T-helper 22 cell (primary cell): ENCODE results near the gene VGLL3.

ENCODE experiments used
- DNase-seq: peaks from one replicate; pipeline ENCODE4 v3.0.0-alpha.2; 2020; ENCODE audit warnings: low read depth

Gene VGLL3

DNA sequence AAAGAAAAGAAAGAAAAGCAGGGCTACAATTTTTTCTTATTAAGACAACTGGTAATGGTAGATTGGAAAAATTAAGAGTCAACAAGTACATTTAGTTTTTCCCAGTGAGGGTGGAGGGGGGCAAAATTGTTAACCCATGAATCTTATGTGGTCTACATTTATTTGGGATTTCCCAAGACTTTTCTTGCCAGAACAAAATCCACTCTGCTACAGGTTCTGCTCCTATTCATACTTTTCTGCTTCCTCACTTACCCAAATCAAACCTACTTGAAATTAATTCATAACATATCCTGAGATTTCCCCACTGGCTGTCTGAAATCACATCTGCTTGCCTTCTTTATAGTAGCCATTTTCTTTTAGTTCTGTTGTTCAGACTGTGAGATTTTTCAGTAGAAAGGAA lies 41.1 kb downstream of the VGLL3 start:
- DNase-seq = no peak

DNA sequence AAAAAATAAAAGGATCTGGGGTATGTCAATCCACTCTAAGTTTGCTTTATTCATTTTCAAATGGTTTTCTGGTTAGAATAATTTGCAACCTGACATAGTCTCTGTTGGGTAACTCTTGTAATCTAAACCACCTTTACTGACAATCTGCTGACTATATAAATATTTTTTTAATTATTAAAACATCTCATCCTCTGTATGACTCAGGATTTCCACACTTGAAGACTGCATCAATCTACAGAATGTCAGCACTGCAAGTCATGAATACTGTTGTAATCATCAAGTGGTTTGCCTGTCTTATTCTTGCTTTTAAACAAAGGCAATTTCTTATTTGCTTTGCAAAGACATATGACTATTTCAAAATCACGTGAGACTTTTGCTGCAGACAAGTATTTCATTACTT lies 42.1 kb downstream of the VGLL3 start:
- no peak for DNase-seq

DNA sequence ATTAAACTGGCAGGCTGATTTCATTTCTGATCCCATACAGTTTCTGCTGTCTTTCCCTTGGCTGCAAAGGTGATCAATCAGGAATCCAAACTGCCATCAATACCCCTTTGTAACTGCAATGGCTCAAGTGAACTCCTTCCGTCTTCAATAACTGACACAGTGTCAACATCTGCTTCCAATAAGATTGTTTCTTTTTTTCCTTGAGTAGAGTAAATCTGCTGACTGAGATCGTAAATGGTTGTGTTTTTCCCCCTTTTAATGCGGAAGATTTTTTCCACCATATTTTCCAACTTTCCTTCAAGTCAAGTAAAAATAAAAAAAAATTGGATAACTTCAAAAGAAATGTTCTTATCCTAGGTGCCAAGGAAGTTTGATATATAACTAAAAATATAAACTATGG lies 48.7 kb downstream of the VGLL3 start:
- no peak for DNase-seq

DNA sequence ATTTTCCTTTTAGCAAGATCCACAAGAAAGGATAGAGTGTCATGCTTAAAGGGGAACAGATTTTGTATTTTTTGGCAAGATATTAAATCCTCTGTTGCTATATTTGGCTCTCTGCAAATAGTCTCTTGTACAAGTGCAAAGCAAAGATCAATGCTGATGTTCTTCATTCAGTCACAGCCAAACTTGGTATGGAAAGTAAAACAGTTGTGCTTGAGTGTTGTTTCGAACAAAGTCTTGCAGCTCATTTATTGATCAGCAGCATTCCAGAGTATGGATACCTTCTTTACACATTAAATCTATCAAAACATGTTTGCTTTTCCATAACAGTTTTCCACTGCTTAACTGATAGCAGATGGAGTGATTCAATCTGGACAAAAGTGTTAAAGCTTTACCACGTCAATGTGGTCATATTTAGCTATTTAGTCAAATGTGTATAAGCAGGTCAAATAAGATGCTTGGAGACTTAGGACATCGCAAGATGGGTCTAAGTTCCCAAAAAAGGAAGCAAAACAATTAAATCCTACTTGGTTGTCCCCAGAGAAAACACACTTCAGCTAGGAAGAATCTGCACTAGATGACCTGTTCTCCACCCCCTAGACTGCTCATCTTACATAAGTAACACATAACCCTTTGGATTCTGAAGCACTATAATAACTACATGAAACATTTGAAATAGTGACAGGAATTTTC lies 52.4 kb downstream of the VGLL3 start:
- no peak for DNase-seq

DNA sequence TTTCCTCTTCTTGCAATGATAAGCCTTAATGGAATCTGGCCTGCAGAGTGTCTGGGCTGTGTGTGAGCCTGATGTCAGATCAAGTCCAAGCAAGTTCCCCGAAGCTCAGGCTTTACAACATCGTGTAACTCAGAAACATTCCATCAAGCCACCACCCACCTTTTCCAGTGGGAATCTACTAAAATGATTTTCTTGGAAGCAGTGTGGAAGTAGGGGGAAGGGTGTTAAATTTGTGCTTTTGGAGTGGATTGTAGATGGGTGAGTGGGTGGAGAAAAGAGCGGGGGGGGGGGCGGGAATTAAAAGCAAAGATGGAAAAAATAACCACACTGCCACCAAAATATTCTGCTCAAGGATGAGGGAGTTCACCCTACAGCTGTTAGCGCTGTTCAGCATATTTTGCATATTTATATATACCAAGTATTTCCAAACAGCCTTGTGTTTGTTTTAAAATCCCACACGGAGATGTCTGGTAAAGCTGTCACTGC lies 53.6 kb downstream of the VGLL3 start:
- DNase-seq = no peak

DNA sequence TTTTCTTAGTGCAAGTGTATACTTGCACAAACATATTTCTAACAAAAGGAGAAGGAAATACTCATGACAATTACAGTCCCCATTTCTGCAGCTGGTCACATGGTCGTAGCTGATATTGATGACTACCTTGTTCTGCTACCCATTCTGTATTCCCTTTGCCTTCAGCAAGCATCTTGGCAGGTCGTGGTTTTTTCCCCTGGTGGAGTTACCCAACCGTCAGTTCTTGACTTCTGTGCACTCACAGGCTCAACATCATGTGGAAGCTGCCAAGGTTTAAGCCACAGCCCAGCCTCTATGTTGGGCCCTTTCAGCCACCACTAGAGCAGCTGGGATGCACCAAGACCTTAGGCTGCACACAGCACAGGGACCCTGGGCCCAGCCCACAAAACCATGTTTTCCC lies 56.1 kb downstream of the VGLL3 start:
- DNase-seq = no peak

DNA sequence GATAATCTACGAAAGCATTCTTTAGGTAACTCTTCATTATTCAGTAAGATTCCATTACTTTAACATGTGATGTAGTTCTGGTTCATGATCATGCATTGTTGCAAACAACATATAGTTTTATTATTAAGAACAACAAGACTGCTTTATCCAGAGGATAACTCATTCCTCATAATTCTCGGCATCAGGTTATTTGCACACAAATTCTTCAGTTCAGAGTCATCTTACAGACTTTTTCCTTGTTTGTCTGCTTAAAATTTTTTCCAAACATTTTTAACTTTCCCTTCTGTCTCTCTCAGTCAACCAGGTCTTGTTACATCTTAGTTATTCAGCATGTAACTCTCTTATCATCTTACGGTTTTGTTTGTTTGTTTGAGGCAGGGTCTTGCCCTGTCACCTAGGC lies 60.1 kb downstream of the VGLL3 start:
- DNase-seq = no peak

DNA sequence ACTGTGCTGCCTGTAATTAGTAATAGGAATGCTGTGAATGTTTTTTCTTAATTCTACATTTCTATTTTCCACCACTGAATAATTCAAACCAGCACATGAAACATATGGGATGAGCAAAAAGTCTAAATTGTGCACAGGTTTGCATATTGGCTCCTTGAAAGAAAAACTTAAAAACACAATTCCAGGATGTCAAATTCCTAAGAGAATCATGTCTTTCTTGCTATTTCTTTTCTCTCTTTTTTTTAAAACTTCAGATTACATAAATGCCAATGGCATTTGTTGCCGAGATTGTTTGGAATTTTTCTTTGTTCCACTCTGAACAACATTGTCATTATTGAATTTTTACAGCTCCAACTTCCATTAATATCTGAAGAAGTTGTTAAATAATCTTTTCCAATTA lies 60.8 kb downstream of the VGLL3 start:
- DNase-seq = no peak

DNA sequence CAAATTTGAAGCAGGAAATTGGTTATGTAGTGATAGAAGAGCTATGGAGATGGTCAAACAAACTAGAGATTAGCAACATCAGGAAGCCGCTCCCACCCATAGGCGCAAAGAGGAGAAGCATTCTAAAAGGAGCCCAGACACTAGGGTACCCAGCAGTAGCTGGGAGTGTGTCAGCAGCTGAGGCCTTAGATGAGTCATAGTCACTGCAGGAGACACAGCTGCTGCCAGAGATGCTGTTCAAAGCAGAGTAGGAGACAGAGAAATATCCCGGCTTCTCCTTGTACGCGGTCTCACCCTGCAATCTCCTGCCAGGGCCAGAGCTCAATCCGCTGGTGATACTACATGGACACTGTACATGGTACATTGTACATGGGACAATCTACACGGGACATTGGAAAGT lies 61.9 kb downstream of the VGLL3 start:
- DNase-seq = no peak

DNA sequence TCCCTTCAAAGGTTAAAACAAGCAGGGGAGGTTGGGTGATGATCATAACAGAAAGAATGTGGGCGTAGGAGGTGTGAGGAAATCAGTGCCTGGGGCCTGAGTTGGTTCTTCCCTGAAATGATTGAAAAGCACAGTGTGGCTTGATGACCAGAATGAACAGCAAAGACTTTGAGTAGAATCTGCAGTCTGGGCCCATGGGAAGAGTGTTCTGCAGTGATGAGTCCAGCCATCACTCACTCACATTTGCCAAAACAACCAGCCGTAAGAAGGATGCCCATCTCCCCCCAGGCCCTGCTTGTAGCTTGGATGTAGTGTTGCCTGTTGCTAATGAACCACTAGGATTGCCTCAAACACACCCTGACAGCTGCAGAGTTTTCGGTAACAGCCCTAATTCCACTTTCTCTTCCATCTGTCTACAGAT lies 67.9 kb downstream of the VGLL3 start:
- no peak for DNase-seq

DNA sequence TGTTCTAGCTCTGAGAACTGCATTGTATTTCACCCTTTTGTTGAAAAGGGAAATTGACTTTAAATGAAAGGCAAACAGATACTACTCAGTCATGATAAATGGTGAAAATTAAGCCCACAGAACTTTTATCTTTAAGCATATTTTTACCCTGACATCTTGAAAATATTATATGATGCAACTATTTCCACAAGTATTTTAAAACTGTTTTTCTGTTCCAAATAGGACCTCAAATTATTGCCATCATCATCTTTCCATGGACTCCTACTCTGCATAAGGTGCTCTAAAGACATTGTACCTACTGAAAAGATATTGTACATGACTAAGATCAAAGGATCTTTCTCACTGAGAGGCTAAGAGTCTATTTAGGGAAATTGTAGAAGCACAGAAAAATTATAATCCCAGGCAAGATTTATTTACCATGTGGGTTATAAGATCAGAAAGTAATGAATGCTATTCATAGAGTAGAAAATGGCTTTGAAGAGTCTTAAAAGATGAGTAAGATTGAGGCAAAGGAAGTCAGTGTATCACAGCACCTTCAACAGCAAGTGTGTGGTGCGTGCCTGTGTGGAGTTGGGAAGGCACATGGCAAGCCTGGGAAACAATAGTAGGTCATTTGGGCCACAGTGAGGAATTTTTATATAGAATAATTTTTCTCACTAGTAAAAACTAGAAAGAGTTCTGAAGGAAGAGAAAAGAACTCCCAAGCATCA lies 68.8 kb downstream of the VGLL3 start:
- DNase-seq = no peak

DNA sequence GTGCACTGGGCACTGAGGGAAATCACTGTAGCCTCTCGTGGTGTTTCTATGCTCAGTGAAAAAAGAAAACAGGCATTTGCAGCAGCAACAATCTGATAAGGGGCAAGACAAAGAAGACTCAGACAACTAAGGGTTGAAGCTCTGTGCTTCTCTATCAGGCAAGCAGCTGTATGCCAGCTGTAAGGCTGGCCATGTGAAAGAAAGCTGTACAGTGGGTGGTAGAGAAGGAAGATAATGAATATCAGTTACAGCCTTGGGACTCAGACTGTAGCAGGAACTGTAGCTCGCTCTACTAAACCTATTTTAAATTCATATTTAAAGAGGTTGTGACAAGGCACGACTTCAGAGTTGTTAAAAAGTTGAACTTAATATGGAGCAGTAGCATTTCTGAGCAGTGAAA lies 76.3 kb downstream of the VGLL3 start:
- no peak for DNase-seq

DNA sequence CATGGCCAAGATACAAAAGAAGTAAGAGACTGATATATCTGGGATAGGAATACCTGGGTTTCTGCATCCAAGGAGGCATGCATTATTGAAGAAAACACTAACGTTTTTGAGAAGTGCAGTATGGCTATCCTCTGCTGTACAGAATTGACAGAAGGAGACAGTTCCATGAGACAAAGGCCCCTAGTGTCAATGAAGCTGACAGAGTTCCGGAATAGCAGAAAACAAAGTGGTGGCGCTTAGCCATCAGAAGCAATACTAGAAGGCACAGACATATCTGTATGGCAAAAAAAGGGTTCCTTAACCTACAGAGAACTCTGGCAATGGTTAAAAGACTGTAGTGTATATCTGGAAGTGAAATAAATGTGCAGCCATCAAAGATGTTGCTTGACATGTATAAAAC lies 77.8 kb downstream of the VGLL3 start:
- no peak for DNase-seq

DNA sequence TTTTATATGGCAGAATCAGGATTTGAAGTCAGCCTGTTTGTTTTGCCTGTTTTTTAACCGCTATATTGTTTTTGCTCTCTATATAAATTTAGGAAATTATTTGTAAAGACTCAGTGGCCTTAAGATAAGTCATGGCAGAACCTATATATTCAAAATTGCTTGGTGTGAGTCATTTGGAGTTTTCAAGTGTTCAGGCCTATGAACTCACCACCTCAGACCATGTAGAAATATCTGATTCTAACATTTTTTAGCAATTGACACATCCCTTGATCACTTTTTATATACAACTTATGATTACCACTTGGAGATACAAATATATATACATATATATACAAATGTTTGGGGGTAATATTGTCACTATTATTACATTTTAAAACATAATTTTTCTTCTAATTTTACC lies 95.7 kb downstream of the VGLL3 start:
- DNase-seq = no peak

DNA sequence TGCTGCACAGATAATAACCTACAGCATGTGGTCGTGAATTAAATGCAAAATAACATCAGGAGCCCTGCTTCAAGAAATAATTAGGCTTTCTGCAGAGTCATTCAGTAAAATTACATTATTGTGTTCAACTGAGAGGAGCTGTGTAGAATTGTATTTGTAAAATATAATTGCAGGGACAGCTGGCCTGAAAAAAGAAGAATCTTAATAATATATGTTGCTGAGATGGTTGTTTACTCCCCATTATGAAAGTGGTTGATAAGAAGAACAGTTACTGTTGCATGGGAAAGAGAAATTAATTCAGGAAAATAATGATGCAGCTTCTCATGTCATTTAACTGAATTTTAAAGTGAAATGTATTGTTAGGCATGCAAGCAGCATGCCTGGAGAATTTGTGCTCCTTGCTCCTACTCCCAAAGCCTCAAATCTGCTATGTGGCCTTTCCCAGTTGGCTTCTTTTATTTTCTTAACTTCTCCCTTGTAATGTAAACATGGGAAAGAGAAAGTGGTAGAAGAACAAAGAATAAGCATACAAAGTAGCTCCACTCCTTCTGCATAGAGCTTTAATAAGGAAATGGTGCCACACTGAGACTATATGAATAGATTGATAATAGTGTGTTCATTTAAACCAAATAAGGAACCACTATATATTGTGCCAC lies 100.1 kb downstream of the VGLL3 start:
- DNase-seq = no peak
